Measurements from ENCODE around the gene PEX26.

The PEX26 gene

GRCh38 chr22:18077639-18078328 lies at the start of gene PEX26:
PEX26 (plus strand) TSS chr22:18077990; CDS start chr22:18078377, 387 bp downstream.
- H3K4me3 Mint-ChIP-seq, result peak within 1 kb of the TSS; percentile 97 to 99 (median 97)
- H3K27me3 Mint-ChIP-seq (ENCODE audit: low read depth), result no peaks in the 10 kb centered on the region
- peaks cover 29% of the 10 kb centered on the region for H3K4me1 Mint-ChIP-seq
- TF ChIP-seq CTCF (IDR thresholded peaks at IDR 0.05; ENCODE audit: unreplicated experiment in 3 of 3), result no peak
- H3K27ac Mint-ChIP-seq, result peak within 1 kb of the TSS; percentile 74 to 98 (median 94)
- peaks cover 38% of the 10 kb centered on the region for H3K36me3 Mint-ChIP-seq (ENCODE audit: low read depth)
- H3K9me3 Mint-ChIP-seq, result no peaks in the 10 kb centered on the region

- no peak for TF ChIP-seq CTCF (IDR thresholded peaks at IDR 0.05; ENCODE audit: unreplicated experiment in 3 of 3)
- Mint-ChIP-seq H3K4me1 (peaks cover 24% of the 10 kb centered on the region), H3K9me3 (no peaks in the 10 kb centered on the region)
These were observed 48.8 kb upstream of the PEX26 start for GRCh38 chr22:18028817-18029527.

GRCh38 chr22:18029686-18030267 lies 48.0 kb upstream of the PEX26 start:
- no peak overlapping the region for H3K27ac Mint-ChIP-seq
- H3K36me3 Mint-ChIP-seq (ENCODE audit: low read depth), result no peaks in the 10 kb centered on the region
- no peak overlapping the region for H3K4me3 Mint-ChIP-seq
- H3K27me3 Mint-ChIP-seq (ENCODE audit: low read depth), result peaks cover 48% of the 10 kb centered on the region
- no peak for TF ChIP-seq CTCF (IDR thresholded peaks at IDR 0.05; ENCODE audit: unreplicated experiment in 3 of 3)
- H3K4me1 Mint-ChIP-seq, result peaks cover 20% of the 10 kb centered on the region
- no peaks in the 10 kb centered on the region for H3K9me3 Mint-ChIP-seq

More at GRCh38 chr22:18028817-18029527, 48.8 kb upstream of the PEX26 start:
- no peak overlapping the region for H3K4me3 Mint-ChIP-seq
- H3K27ac Mint-ChIP-seq, result no peak overlapping the region
- H3K36me3 Mint-ChIP-seq (ENCODE audit: low read depth), result no peaks in the 10 kb centered on the region
- peaks cover 52% of the 10 kb centered on the region for H3K27me3 Mint-ChIP-seq (ENCODE audit: low read depth)

GRCh38 chr22:18031695-18032454 lies 45.9 kb upstream of the PEX26 start:
- Mint-ChIP-seq H3K27ac (peak overlapping the region in 1 of 3 experiments; percentile 86), H3K4me1 (peaks cover 26% of the 10 kb centered on the region), H3K27me3 (ENCODE audit: low read depth) (peaks cover 32% of the 10 kb centered on the region), H3K9me3 (no peaks in the 10 kb centered on the region), H3K36me3 (ENCODE audit: low read depth) (no peaks in the 10 kb centered on the region), H3K4me3 (no peak overlapping the region)
- TF ChIP-seq CTCF (IDR thresholded peaks at IDR 0.05; ENCODE audit: unreplicated experiment in 3 of 3), result no peak

- H3K4me3 Mint-ChIP-seq, result no peak overlapping the region
- peaks cover 25% of the 10 kb centered on the region for H3K27me3 Mint-ChIP-seq (ENCODE audit: low read depth)
These were observed 45.2 kb upstream of the PEX26 start for GRCh38 chr22:18032455-18033101.

More at GRCh38 chr22:18032455-18033101, 45.2 kb upstream of the PEX26 start:
- H3K27ac Mint-ChIP-seq, result peak overlapping the region; percentile 34 to 86 (median 50)
- TF ChIP-seq CTCF (IDR thresholded peaks at IDR 0.05; ENCODE audit: unreplicated experiment in 3 of 3), result no peak
- no peaks in the 10 kb centered on the region for H3K36me3 Mint-ChIP-seq (ENCODE audit: low read depth)
- peaks cover 26% of the 10 kb centered on the region for H3K4me1 Mint-ChIP-seq
- H3K9me3 Mint-ChIP-seq, result no peaks in the 10 kb centered on the region
